SKM-1 treated with dmso at 0.1 percent for 144 hours (cell line): Measurements from ENCODE around the gene ADGRB3.
"Not testable (repeated sequence)": the region's sequence is repeated elsewhere in the genome, so short reads cannot be mapped to it uniquely, and the experiment has no call there.

Source experiments
- DNase-seq: peaks from one replicate; lab custom pipeline; 2025; ENCODE audit not compliant: unreplicated experiment; lab: John Stamatoyannopoulos, UW

ADGRB3 gene

DNA sequence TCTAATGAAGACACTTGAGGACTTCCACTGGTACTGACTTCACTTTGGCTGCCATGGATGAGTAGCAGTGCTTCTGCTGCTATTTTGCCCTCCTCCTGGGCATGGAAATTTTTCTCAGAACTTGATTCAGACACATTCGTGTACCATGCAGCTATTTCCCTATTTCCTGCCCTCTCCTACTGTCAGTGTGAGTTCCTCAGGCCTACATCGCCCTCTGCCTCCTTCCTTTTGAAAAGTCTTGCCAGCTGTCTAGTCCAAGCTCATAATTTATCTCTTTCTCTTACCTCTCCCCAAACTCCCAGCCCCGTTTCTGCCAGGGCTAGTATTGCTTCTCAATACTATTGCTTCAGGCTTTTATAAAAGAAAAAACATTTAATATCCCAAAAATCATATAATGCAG, 470.2 kb downstream of the ADGRB3 start:
- no peak for DNase-seq

GRCh38 chr6:69106511-69106910, 471.4 kb downstream of the ADGRB3 start:
- DNase-seq = no peak

DNA sequence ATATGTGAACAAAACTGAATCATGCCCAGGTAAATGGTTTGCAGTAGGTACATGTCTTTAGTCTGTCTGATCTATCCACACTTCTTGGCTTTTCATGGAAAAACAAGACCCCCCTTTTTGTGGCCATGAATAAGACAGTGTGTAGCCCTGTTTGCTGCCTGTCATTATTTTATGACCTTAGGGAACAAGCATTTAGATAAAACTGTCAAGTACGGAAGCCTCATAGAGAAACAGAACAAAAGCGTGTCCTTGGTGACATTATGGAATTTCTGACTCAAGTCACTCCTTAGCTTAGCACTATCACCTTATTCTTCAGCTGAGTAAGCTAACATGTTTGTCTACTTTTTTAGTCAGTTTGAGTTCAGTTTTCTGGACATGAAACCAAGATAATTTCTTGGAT, 476.2 kb downstream of the ADGRB3 start:
- no peak for DNase-seq

DNA sequence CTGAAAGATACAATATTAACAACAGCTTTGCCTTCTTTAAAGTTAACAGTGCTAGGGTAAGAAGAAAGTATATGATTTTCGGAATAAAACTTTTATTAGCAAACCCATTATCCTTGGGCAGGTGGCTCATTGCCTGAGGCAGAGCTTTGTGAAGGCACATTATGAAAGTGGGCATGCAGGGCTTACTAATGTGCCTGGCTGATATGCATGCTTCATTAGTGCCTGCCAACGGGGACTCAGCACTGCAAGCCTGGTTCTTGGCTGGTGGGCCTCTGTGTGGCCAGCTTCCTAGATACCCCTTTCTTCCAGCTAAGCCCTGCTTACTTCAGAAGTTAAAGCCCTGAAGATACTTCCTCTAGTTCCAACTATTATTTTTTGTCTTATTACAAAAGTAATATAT, 481.6 kb downstream of the ADGRB3 start:
- DNase-seq = no peak

DNA sequence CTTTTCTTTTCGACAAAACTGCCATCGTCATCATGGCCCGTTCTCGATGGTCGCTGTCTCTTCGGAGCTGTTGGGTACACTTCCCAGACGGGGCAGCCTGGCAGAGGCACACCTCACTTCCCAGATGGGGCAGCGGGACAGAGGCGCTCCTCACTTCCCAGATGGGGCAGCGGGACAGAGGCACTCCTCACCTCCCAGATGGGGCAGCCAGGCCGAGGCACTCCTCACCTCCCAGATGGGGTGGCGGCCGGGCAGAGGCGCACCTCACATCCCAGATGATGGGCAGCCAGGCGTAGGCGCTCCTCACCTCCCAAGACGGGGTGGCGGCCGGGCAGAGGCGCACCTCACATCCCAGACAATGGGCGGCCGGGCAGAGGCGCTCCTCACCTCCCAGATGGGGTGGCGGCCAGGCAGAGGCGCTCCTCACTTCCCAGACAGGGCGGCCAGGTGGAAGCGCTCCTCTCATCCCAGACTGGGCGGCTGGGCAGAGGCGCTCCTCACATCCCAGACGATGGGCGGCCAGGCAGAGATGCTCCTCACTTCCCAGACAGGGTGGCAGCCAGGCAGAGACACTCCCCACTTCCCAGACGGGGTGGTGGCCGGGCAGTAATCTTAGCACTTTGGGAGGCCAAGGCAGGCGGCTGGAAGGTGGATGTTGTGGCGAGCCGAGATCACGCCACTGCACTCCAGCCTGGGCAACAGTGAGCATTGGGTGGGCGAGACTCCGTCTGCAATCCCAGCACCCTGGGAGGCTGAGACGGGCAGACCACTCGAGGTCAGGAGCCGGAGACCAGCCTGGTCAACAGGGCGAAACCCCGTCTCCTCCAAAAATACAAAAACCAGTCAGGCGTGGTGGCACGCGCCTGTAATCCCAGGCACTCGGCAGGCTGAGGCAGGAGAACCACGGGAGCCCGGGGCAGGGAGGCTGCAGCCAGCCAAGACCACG, 486.7 kb downstream of the ADGRB3 start:
- not testable (repeated sequence) for DNase-seq

- no peak for DNase-seq
Observed at GRCh38 chr6:69122407-69122773, 487.3 kb downstream of the ADGRB3 start.

GRCh38 chr6:69128411-69128810, 493.3 kb downstream of the ADGRB3 start:
- no peak for DNase-seq

GRCh38 chr6:69129046-69129445, 494.0 kb downstream of the ADGRB3 start:
- no peak for DNase-seq

GRCh38 chr6:69135927-69136326, 500.8 kb downstream of the ADGRB3 start:
- DNase-seq = no peak

DNA sequence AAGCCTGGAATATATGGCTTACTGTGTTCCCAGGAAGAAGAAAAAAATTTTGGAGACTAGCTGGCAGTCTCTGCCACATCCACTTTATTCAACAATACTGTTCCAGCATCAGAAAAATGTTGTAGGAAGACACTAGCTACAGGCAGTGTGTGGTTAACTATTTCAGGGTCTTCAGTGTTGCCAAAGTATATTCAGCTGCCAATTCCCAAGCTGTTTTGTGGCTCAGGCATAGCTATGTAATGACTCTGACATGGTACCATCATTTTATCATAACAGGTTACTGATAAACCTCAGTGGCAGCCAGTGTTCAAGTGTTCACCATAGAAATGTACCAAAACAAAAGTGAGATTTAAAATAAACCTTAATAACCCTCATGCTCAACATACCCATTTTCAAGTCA, 503.1 kb downstream of the ADGRB3 start:
- DNase-seq = no peak

GRCh38 chr6:69138893-69139494, 503.9 kb downstream of the ADGRB3 start:
- DNase-seq = no peak

DNA sequence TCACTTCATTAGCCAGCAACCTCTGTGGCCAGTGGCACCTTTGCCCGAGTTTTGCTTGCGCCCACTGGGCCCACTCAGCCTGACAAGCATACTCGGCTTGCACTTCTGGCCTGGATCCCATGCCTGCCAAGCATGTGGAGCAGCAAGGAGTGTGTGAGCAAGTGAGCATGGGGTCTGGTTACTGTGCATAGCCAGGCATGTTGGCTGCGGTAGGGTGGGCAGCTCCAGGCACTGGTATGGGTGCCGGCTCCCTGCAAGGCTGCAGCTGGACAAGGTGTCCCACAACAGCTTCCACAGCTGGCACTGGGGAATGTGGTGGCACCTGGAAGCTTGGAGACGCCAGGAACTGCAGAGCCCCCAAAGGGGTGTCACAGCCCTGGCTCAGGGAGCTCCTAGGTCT, 510.0 kb downstream of the ADGRB3 start:
- no peak for DNase-seq

GRCh38 chr6:69146385-69146784, 511.3 kb downstream of the ADGRB3 start:
- DNase-seq = no peak

- no peak for DNase-seq
Observed at GRCh38 chr6:69155467-69155866, 520.4 kb downstream of the ADGRB3 start.

DNA sequence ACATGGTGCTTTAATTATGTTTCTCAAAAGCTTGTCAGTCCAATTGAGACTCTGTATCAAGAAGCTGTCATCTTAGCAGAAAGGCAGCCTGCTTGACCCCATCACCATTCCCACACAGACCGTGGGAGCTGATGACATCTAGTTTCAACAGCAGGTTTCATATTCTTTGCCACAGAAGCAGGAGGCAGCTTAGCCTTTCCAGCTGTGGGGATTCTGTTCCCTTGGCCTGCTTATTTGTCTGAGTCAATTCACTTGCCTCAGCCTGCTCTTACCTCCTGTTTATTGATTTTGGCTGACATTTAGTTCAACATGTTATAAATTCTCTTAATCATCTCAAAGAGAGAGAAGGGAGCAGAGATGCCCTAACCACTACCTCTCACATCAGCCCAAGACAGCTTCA, 527.7 kb downstream of the ADGRB3 start:
- DNase-seq = no peak

GRCh38 chr6:69164564-69165229, 529.6 kb downstream of the ADGRB3 start:
- no peak for DNase-seq

DNA sequence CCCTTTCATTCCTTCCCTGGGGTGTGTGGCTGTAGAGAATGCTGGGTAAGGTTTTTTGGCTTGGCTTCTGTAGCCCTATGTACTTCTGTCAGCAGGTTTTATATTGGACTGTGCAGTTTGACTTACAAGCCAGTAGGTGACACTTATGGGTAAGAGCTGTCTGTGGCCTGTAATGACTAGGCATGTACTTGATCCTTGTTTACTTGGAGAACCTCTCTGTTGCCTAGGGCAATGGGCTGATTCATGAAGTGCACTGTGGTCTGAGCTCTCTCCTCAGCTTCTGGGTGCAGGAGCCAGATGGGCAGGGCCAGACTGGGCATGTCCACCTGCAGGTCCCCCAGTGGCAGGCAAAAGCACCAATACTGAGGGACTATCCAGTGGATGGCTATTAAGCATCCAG, 544.6 kb downstream of the ADGRB3 start:
- DNase-seq = no peak

DNA sequence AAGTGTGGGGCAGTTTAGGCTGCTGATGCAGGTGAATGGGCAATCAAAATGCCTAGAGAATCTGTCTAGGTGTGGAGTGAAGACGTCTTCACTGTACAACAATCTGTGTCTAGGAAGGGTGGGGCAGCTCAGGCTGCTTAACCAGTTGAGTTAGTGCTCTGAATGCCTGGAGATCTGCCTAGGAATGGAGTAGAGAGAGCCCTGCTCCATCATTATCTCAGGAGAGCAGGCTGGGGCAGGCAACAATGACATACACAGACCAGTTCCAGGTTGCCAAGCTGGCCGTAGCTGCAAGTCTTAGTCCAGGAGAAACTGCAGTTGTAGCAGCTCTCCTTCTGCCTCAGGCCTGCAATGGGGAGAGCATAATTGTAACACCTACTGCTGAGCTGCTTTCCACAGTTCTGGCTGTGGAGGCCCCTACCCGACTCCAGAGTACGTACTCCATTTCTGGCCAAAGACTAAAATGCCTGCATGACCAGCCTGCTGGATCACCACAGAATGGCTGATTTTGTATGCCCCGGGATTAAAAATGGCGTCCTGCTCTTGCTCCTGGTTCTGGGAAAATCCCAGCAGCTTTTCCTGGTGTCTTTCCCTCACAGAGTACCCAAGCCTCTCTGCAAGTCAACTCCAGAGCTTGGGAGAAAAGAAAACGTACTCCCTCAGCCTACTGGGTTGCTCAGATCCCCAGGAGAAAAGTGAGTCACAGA, 545.4 kb downstream of the ADGRB3 start:
- DNase-seq = no peak

GRCh38 chr6:69181964-69182363, 546.9 kb downstream of the ADGRB3 start:
- DNase-seq = no peak

GRCh38 chr6:69185276-69185675, 550.2 kb downstream of the ADGRB3 start:
- DNase-seq = no peak

GRCh38 chr6:69202768-69203167, 567.7 kb downstream of the ADGRB3 start:
- no peak for DNase-seq
